K562 (cell line): ENCODE data around the gene TTC28.

Experiments used
- POLR2A ChIP-seq: fragments of 450-650 bp; conservative IDR thresholded peaks from 2 replicates; pipeline ENCODE4 v1.6.1; 2016
- TF ChIP-seq, protein P1 (sequence below): fragments of 250-450 bp; sonication (Bioruptor Pico); IDR thresholded peaks from 2 replicates; pipeline ENCODE4 v1.4.0; 2020; ENCODE audit warnings: mild to moderate bottlenecking

DNA sequence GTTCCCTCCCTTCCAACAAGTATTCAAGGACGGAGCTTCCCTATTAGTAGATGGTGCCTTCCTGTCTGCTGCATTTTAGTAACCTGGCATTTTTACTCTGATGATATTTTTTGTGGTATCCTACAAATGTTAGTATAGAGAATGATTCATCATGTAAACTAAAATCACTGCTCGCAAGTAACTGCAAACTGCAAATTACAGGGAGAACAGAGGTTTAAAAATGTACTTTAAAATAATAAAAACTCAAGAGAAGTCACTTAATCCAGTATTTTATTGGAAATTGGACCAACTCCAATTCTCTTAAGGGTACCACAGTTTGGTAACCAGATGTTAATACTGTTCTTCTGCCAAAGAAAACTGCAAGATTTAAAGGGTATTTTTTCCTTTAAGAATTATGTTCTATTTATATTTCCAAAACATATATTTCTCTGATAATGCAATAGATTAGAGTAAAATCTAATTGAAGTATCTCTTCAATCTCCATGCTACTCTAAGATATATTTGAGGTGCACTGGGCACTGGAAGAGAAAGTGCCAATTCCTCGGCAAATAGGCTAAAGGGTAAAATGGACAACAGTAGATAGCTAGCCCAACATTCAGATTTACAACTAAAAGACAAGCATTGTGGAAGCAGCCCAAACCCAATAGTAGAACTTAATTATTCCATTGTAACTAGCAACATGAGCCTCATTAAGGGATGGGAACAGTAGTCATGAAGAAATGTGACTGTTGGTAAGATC lies 298.0 kb downstream of the TTC28 start:
- TF ChIP-seq, protein P1, sequence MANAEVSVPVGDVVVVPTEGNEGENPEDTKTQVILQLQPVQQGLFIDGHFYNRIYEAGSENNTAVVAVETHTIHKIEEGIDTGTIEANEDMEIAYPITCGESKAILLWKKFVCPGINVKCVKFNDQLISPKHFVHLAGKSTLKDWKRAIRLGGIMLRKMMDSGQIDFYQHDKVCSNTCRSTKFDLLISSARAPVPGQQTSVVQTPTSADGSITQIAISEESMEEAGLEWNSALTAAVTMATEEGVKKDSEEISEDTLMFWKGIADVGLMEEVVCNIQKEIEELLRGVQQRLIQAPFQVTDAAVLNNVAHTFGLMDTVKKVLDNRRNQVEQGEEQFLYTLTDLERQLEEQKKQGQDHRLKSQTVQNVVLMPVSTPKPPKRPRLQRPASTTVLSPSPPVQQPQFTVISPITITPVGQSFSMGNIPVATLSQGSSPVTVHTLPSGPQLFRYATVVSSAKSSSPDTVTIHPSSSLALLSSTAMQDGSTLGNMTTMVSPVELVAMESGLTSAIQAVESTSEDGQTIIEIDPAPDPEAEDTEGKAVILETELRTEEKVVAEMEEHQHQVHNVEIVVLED = no peak
- no peak for TF ChIP-seq POLR2A
